K562 (cell line): Measurements from ENCODE around the gene MAPKAPK2. TPM values are rescaled to one million over a fixed set of nuclear protein-coding genes. Genes with fewer than 3 reads are reported as not detected.
A peak's percentile ranks its signal among the peaks of the same experiment; 100 is the strongest.

Source experiments
- CBFB ChIP-seq: sonication (generic); formaldehyde crosslinking; IDR thresholded peaks from 2 replicates; pipeline ENCODE4 v1.4.0; 2020; ENCODE audit warnings: mild to moderate bottlenecking, missing genetic modification reagents
- CHAMP1 ChIP-seq: fragments of 450-650 bp; IDR thresholded peaks from 2 replicates; pipeline ENCODE4 v1.6.1; 2016; ENCODE audit warnings: mild to moderate bottlenecking
- CHD4 ChIP-seq: fragments of 200-600 bp; sonication (generic); IDR thresholded peaks from 3 replicates; pipeline ENCODE4 v1.6.1; 2012; ENCODE audit warnings: low read depth, mild to moderate bottlenecking, mixed read lengths, low read length, inconsistent platforms; ENCODE audit not compliant: insufficient read depth, insufficient replicate concordance, poor library complexity, severe bottlenecking
- E2F8 ChIP-seq: fragments of 450-650 bp; IDR thresholded peaks from 2 replicates; pipeline ENCODE4 v1.7.1; 2018; ENCODE audit warnings: mild to moderate bottlenecking, low read depth; ENCODE audit not compliant: partially characterized antibody
- EP400 ChIP-seq: fragments of 450-650 bp; IDR thresholded peaks from 2 replicates; pipeline ENCODE4 v1.6.1; 2017; ENCODE audit warnings: antibody characterized with exemption, mild to moderate bottlenecking, moderate library complexity
- FOXA3 ChIP-seq, 2 experiments: fragments of 450-650 bp in 1 of 2; sonication (generic) in 1 of 2; formaldehyde crosslinking; IDR thresholded peaks in 1 of 2; conservative IDR thresholded peaks in 1 of 2; 2 replicates each; pipeline versions ENCODE4 v1.4.0 to v1.8.0; 2020 to 2022; ENCODE audit warnings: mild to moderate bottlenecking in 2 of 2, missing genetic modification reagents in 1 of 2
- FOXP1 ChIP-seq: sonication (generic); formaldehyde crosslinking; IDR thresholded peaks from 2 replicates; pipeline ENCODE4 v1.8.0; 2022; ENCODE audit warnings: mild to moderate bottlenecking, missing genetic modification reagents
- GATAD2B ChIP-seq: fragments of 450-650 bp; IDR thresholded peaks from 2 replicates; pipeline ENCODE4 v1.6.1; 2017; ENCODE audit warnings: mild to moderate bottlenecking, borderline replicate concordance
- HDAC3 ChIP-seq: fragments of 450-650 bp; IDR thresholded peaks from 2 replicates; pipeline ENCODE4 v1.6.1; 2018; ENCODE audit warnings: borderline replicate concordance, mild to moderate bottlenecking, moderate library complexity; ENCODE audit not compliant: partially characterized antibody
- JUN ChIP-seq, 2 experiments: sonication (generic) in 1 of 2; formaldehyde crosslinking in 1 of 2; IDR thresholded peaks; 2 replicates each; pipeline versions ENCODE4 v1.6.1 to v1.8.0; 2012 to 2022; ENCODE audit warnings: borderline replicate concordance in 2 of 2, mild to moderate bottlenecking in 2 of 2, improper control_type of control experiment in 1 of 2, low read depth in 1 of 2, low read length in 1 of 2, missing genetic modification reagents in 1 of 2
- MCM5 ChIP-seq: fragments of 450-650 bp; IDR thresholded peaks from 2 replicates; pipeline ENCODE4 v1.6.1; 2016; ENCODE audit warnings: low read depth
- POLR2A ChIP-seq: fragments of 450-650 bp; conservative IDR thresholded peaks from 2 replicates; pipeline ENCODE4 v1.6.1; 2016
- PTBP1 ChIP-seq: fragments of 200-400 bp; formaldehyde crosslinking; IDR thresholded peaks from 2 replicates; pipeline ENCODE4 v1.6.1; 2017; ENCODE audit warnings: low read depth, low read length
- RBM22 ChIP-seq: fragments of 200-400 bp; formaldehyde crosslinking; IDR thresholded peaks from 2 replicates; pipeline ENCODE4 v1.6.1; 2018; ENCODE audit warnings: low read length, low read depth; ENCODE audit not compliant: poor library complexity, severe bottlenecking
- RBM25 ChIP-seq: fragments of 200-400 bp; formaldehyde crosslinking; IDR thresholded peaks from 2 replicates; pipeline ENCODE4 v1.6.1; 2018; ENCODE audit warnings: low read length, low read depth, moderate library complexity; ENCODE audit not compliant: severe bottlenecking
- SMARCA5 ChIP-seq: fragments of 450-650 bp; IDR thresholded peaks from 2 replicates; pipeline ENCODE4 v1.6.1; 2016
- SMARCE1 ChIP-seq: fragments of 450-650 bp; IDR thresholded peaks from 2 replicates; pipeline ENCODE4 v1.7.1; 2016; ENCODE audit warnings: mild to moderate bottlenecking
- TEAD1 ChIP-seq, 2 experiments: fragments of 450-650 bp in 1 of 2; sonication (generic) in 1 of 2; formaldehyde crosslinking; IDR thresholded peaks; 2 replicates each; pipeline versions ENCODE4 v1.4.0 to v1.8.0; 2020 to 2022; ENCODE audit warnings: mild to moderate bottlenecking in 2 of 2, missing genetic modification reagents in 1 of 2
- THAP7 ChIP-seq: fragments of 250-450 bp; sonication (Bioruptor Pico); IDR thresholded peaks from 2 replicates; pipeline ENCODE4 v1.5.0; 2021
- USF1 ChIP-seq: sonication (generic); formaldehyde crosslinking; IDR thresholded peaks from 2 replicates; pipeline ENCODE4 v1.9.0; 2022; ENCODE audit warnings: mild to moderate bottlenecking, missing genetic modification reagents
- ZNF217 ChIP-seq: sonication (generic); formaldehyde crosslinking; IDR thresholded peaks from 2 replicates; pipeline ENCODE4 v1.8.0; 2022; ENCODE audit warnings: mild to moderate bottlenecking, missing genetic modification reagents
- ZNF76 ChIP-seq: fragments of 250-450 bp; sonication (Bioruptor Pico); IDR thresholded peaks from 2 replicates; pipeline ENCODE4 v1.4.0; 2020; ENCODE audit warnings: mild to moderate bottlenecking, moderate library complexity, borderline replicate concordance
- polyA plus RNA-seq, 8 experiments: library from polyadenylated mRNA; depleted of rRNA in 4 of 8; stranded (reverse) in 5 of 8; unstranded in 3 of 8; fragments of >200 nt; fragmentation: Nextera tagmentation in 2 of 8; fragmentation: Illumina TruSeq in 1 of 8; extraction: Ambion mirVana in 2 of 8; extraction: Trizol in 1 of 8; gene quantifications; 2 replicates each; pipeline versions ENCODE4 v1.2.1 to v1.2.3, GENCODE V29; 2011 to 2014; ENCODE audit warnings: inconsistent platforms in 1 of 8, missing spikeins in 1 of 8
- total RNA-seq, 7 experiments: library from RNA; depleted of rRNA in 6 of 7; stranded (reverse); fragments of >200 nt in 6 of 7; fragmentation: Illumina TruSeq in 2 of 7; extraction: Trizol in 2 of 7; gene quantifications; 2 replicates each; pipeline versions ENCODE4 v1.2.1 to v1.2.3, GENCODE V29; 2011 to 2021; ENCODE audit warnings: low replicate concordance in 1 of 7

MAPKAPK2 gene
- total and polyA plus RNA-seq, 9 of the 15 experiments (the other 6 are each of a cell fraction or from before 2014, with no cell fraction given): 0.63 to 94.2 (median 52.1) TPM

GRCh38 chr1:206662396-206663092 is 22.2 kb upstream of the MAPKAPK2 start (continued):
- no peak for TF ChIP-seq CHAMP1
- no peak for TF ChIP-seq EP400
- 0 out of 2 replicates have a peak, but pooled peaks have one; percentile 59 for TF ChIP-seq FOXP1 (CRISPR knock-in tag)
- no peak for TF ChIP-seq RBM22
- no peak for TF ChIP-seq PTBP1
- TF ChIP-seq RBM25: no peak
- TF ChIP-seq JUN (IDR thresholded peaks at IDR 0.05; ENCODE audit: borderline replicate concordance, low read depth, low read length): peak; percentile 42; the same call in 1 of the 2 replicates
- no peak for TF ChIP-seq JUN (CRISPR knock-in tag; IDR thresholded peaks at IDR 0.05; ENCODE audit: borderline replicate concordance)
- TF ChIP-seq THAP7 (CRISPR knock-in tag): no peak
- no peak for TF ChIP-seq SMARCE1
- TF ChIP-seq E2F8: no peak
- no peak for TF ChIP-seq HDAC3
- TF ChIP-seq MCM5: no peak
- no peak for TF ChIP-seq CHD4
- 0 out of 4 replicates have a peak, but pooled peaks of 1 of the 2 experiments have one; percentile 27 for TF ChIP-seq FOXA3 (CRISPR knock-in tag; conservative IDR thresholded peaks at IDR 0.05 in 1 of 2, IDR thresholded peaks at IDR 0.05 in 1 of 2)
- peak; percentile 28; the same call in 1 of the 2 replicates for TF ChIP-seq USF1
- TF ChIP-seq SMARCA5: no peak
- no peak for TF ChIP-seq ZNF76 (CRISPR knock-in tag)
- TF ChIP-seq POLR2A: no peak
- no peak for TF ChIP-seq ZNF217 (CRISPR knock-in tag)
- no peak for TF ChIP-seq GATAD2B
- peak in 1 of 2 experiments; percentile 34; a peak in 1 of 4 replicates for TF ChIP-seq TEAD1 (CRISPR knock-in tag; IDR thresholded peaks at IDR 0.05)
- no peak for TF ChIP-seq CBFB (CRISPR knock-in tag)
